Keratinocyte (primary cell): Measurements from ENCODE around the gene BHLHE23. TPM values are rescaled to one million over a fixed set of nuclear protein-coding genes. Genes with fewer than 3 reads are reported as not detected.

ENCODE experiments used
- DNase-seq: peaks from one replicate; pipeline ENCODE4 v3.0.0-alpha.2; 2011; ENCODE audit warnings: low read depth, missing footprints, low spot score
- FAIRE-seq: peaks from 2 replicates; lab custom pipeline; 2011; peaks lifted over from hg19 to GRCh38; lab: Jason Lieb, UNC
- H2AFZ ChIP-seq: 2 replicates; pipeline ENCODE4 v1.6.0; 2012; ENCODE audit warnings: low read length, control low read depth, inconsistent platforms; ENCODE audit not compliant: control insufficient read depth
- H3K27ac ChIP-seq: 2 replicates; pipeline ENCODE4 v1.5.1; 2011; ENCODE audit warnings: low read length; ENCODE audit not compliant: control insufficient read depth, insufficient read depth
- H3K27me3 ChIP-seq: 3 replicates; pipeline ENCODE4 v1.6.0; 2011; ENCODE audit warnings: low read length; ENCODE audit not compliant: control insufficient read depth, insufficient read depth; ENCODE audit errors: extremely low read depth
- H3K36me3 ChIP-seq, 2 experiments: 2 replicates in 1 of 2; 3 replicates in 1 of 2; pipeline ENCODE4 v1.5.1; 2011; ENCODE audit warnings: low read length in 2 of 2, mild to moderate bottlenecking in 1 of 2; ENCODE audit not compliant: control insufficient read depth in 2 of 2, insufficient read depth in 2 of 2; ENCODE audit errors: extremely low read depth in 1 of 2
- H3K4me1 ChIP-seq: 3 replicates; pipeline ENCODE4 v1.5.1; 2011; ENCODE audit warnings: low read length; ENCODE audit not compliant: control insufficient read depth, insufficient read depth; ENCODE audit errors: extremely low read depth
- H3K4me2 ChIP-seq: 3 replicates; pipeline ENCODE4 v1.6.0; 2011; ENCODE audit warnings: low read depth, low read length; ENCODE audit not compliant: control insufficient read depth, insufficient read depth; ENCODE audit errors: extremely low read depth
- H3K4me3 ChIP-seq, 3 experiments: fragments of 200-600 bp in 1 of 3; sonication (generic) in 1 of 3; 2 replicates in 2 of 3; 3 replicates in 1 of 3; pipeline ENCODE4 v1.5.1; 2011 to 2016; ENCODE audit warnings: low read length in 3 of 3, mild to moderate bottlenecking in 3 of 3, control low read depth in 2 of 3, inconsistent platforms in 1 of 3, low read depth in 1 of 3, mixed read lengths in 1 of 3, mixed run types in 1 of 3, moderate library complexity in 1 of 3; ENCODE audit not compliant: control insufficient read depth in 2 of 3, insufficient read depth in 2 of 3; ENCODE audit errors: extremely low read depth in 1 of 3
- H3K79me2 ChIP-seq: 2 replicates; pipeline ENCODE4 v1.6.0; 2012; ENCODE audit warnings: low read length; ENCODE audit not compliant: control insufficient read depth, insufficient read depth
- H3K9ac ChIP-seq: 3 replicates; pipeline ENCODE4 v1.6.0; 2011; ENCODE audit warnings: low read length; ENCODE audit not compliant: control insufficient read depth, insufficient read depth; ENCODE audit errors: extremely low read depth
- H3K9me1 ChIP-seq: 3 replicates; pipeline ENCODE4 v1.6.0; 2011; ENCODE audit warnings: low read length; ENCODE audit not compliant: control insufficient read depth, insufficient read depth; ENCODE audit errors: extremely low read depth
- H3K9me3 ChIP-seq: 2 replicates; pipeline ENCODE4 v1.5.1; 2012; ENCODE audit warnings: low read depth, low read length; ENCODE audit not compliant: control insufficient read depth
- H4K20me1 ChIP-seq: 3 replicates; pipeline ENCODE4 v1.6.0; 2011; ENCODE audit warnings: low read length; ENCODE audit not compliant: control insufficient read depth, insufficient read depth; ENCODE audit errors: extremely low read depth
- CTCF ChIP-seq, 3 experiments: IDR thresholded peaks in 1 of 3; conservative IDR thresholded peaks in 1 of 3; optimal IDR thresholded peaks in 1 of 3; 2 replicates in 2 of 3; 3 replicates in 1 of 3; pipeline versions ENCODE3 to v1.5.1; 2011; ENCODE audit warnings: low read length in 3 of 3, mild to moderate bottlenecking in 3 of 3, moderate library complexity in 2 of 3, control low read depth in 1 of 3, inconsistent platforms in 1 of 3; ENCODE audit not compliant: insufficient read depth in 2 of 3; ENCODE audit errors: extremely low read depth in 1 of 3
- EZH2 ChIP-seq: IDR thresholded peaks from one replicate; pipeline ENCODE4 v1.6.1; 2012; ENCODE audit warnings: inconsistent platforms, mild to moderate bottlenecking, low read length, moderate library complexity
- dilution Hi-C: fragments of 300-500 bp; cut with MboI; formaldehyde crosslinking; loops from one replicate; pipeline ENCODE4 v1.7.0; 2020; ENCODE audit warnings: low sequenced_read_pairs; ENCODE audit not compliant: extremely low pct_ligation_motif_present
- polyA plus RNA-seq, 5 experiments: library from polyadenylated mRNA; depleted of rRNA in 3 of 5; stranded (reverse) in 3 of 5; stranded (forward) in 1 of 5; unstranded in 1 of 5; fragments of >200 nt; gene quantifications; 1 replicate in 1 of 5; 2 replicates in 3 of 5; 3 replicates in 1 of 5; pipeline versions ENCODE4 v1.2.1 to v1.2.3, GENCODE V29; 2011 to 2012; ENCODE audit warnings: missing spikeins in 2 of 5, low read depth in 1 of 5, low replicate concordance in 1 of 5

Gene BHLHE23
- polyA plus RNA-seq, 1 donor (not counting 4 experiments of a cell fraction or from before 2014, with no cell fraction given): not detected

- Histone ChIP-seq H3K4me1 (no peaks in the 10 kb centered on the region), H3K79me2 (no peaks in the 10 kb centered on the region), H3K27ac (no peak overlapping the region), H3K9me3 (no peaks in the 10 kb centered on the region), H3K9ac (no peak overlapping the region), H3K9me1 (no peaks in the 10 kb centered on the region), H3K4me2 (no peak overlapping the region), H2AFZ (no peak overlapping the region), H3K27me3 (peaks cover 51% of the 10 kb centered on the region), H3K36me3 (no peaks in the 10 kb centered on the region), H3K4me3 (no peak overlapping the region), H4K20me1 (no peaks in the 10 kb centered on the region)
- FAIRE-seq (no peak), DNase-seq (no peak)
- no peak for TF ChIP-seq EZH2
- TF ChIP-seq CTCF (optimal IDR thresholded peaks at IDR 0.05 in 1 of 3, IDR thresholded peaks at IDR 0.05 in 1 of 3, conservative IDR thresholded peaks at IDR 0.05 in 1 of 3; ENCODE audit: extremely low read depth in 1 of 3, insufficient read depth in 2 of 3, low read length in 3 of 3): no peak
- dilution Hi-C loops: no loop called here
Measured at GRCh38 chr20:62993856-62994494, 12.8 kb downstream of the BHLHE23 start.

GRCh38 chr20:62991863-62992262, 14.9 kb downstream of the BHLHE23 start:
- no peaks in the 10 kb centered on the region for H3K9me3 ChIP-seq
- dilution Hi-C loops: no loop called here
- no peaks in the 10 kb centered on the region for H3K9me1 ChIP-seq
- no peak for TF ChIP-seq EZH2
- no peak for TF ChIP-seq CTCF (optimal IDR thresholded peaks at IDR 0.05 in 1 of 3, IDR thresholded peaks at IDR 0.05 in 1 of 3, conservative IDR thresholded peaks at IDR 0.05 in 1 of 3; ENCODE audit: extremely low read depth in 1 of 3, insufficient read depth in 2 of 3, low read length in 3 of 3)
- no peaks in the 10 kb centered on the region for H3K79me2 ChIP-seq
- H3K4me3 ChIP-seq: no peak overlapping the region
- no peaks in the 10 kb centered on the region for H3K36me3 ChIP-seq
- H4K20me1 ChIP-seq: no peaks in the 10 kb centered on the region
- no peak overlapping the region for H3K9ac ChIP-seq
- H2AFZ ChIP-seq: no peak overlapping the region
- DNase-seq (no peak), FAIRE-seq (no peak)
- H3K27ac ChIP-seq: no peak overlapping the region
- H3K4me1 ChIP-seq: no peaks in the 10 kb centered on the region
- peaks cover 40% of the 10 kb centered on the region for H3K27me3 ChIP-seq
- H3K4me2 ChIP-seq: no peak overlapping the region
